ENCODE data around the gene SERPINB12. TPM values are rescaled to one million over a fixed set of nuclear protein-coding genes. Genes with fewer than 3 reads are reported as not detected.

The SERPINB12 gene
- total RNA-seq, 1 experiment from 2014 or later = not detected

- H3K4me1 Mint-ChIP-seq = peaks cover 4 to 7% of the 10 kb centered on the region in 2 experiments; a peak in 3 of 4 replicates
- H4K20me1 ChIP-seq (ENCODE audit: control insufficient read depth, insufficient read depth, insufficient read length) = no peaks in the 10 kb centered on the region
- no peaks in the 10 kb centered on the region for H3K23me2 ChIP-seq (ENCODE audit: insufficient read length, low read depth, low read length, poor library complexity, severe bottlenecking)
- no peak overlapping the region for H3K4me2 ChIP-seq (ENCODE audit: insufficient read depth, insufficient read length, low read length)
- no peak overlapping the region for H2BK20ac ChIP-seq (ENCODE audit: low read depth, low read length, poor library complexity, severe bottlenecking)
- TF ChIP-seq, protein P1, sequence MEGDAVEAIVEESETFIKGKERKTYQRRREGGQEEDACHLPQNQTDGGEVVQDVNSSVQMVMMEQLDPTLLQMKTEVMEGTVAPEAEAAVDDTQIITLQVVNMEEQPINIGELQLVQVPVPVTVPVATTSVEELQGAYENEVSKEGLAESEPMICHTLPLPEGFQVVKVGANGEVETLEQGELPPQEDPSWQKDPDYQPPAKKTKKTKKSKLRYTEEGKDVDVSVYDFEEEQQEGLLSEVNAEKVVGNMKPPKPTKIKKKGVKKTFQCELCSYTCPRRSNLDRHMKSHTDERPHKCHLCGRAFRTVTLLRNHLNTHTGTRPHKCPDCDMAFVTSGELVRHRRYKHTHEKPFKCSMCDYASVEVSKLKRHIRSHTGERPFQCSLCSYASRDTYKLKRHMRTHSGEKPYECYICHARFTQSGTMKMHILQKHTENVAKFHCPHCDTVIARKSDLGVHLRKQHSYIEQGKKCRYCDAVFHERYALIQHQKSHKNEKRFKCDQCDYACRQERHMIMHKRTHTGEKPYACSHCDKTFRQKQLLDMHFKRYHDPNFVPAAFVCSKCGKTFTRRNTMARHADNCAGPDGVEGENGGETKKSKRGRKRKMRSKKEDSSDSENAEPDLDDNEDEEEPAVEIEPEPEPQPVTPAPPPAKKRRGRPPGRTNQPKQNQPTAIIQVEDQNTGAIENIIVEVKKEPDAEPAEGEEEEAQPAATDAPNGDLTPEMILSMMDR (conservative IDR thresholded peaks at IDR 0.05) = no peak
- H3K27me3 ChIP-seq (ENCODE audit: insufficient read depth, low read length) = no peaks in the 10 kb centered on the region
- no peak overlapping the region for H2AFZ ChIP-seq (ENCODE audit: low read length)
- H3K9me3 Mint-ChIP-seq = no peaks in the 10 kb centered on the region
- no peak overlapping the region for H2BK12ac ChIP-seq (ENCODE audit: insufficient read length, low read depth, low read length)
- no peak overlapping the region for H3K23ac ChIP-seq (ENCODE audit: insufficient read length, low read depth, low read length)
- H3K14ac ChIP-seq (ENCODE audit: insufficient read depth, low read length) = no peak overlapping the region
- no peaks in the 10 kb centered on the region for H3K9me3 ChIP-seq (ENCODE audit: control insufficient read depth, low read depth, low read length)
- no peaks in the 10 kb centered on the region for H3K79me1 ChIP-seq (ENCODE audit: insufficient read depth, low read depth, low read length, poor library complexity, severe bottlenecking)
- no peaks in the 10 kb centered on the region for H3K36me3 Mint-ChIP-seq (ENCODE audit: insufficient read depth in 1 of 3, low read depth in 3 of 3)
- H3T11ph ChIP-seq (ENCODE audit: low read length) = no peak overlapping the region
- no peak overlapping the region for H2BK15ac ChIP-seq (ENCODE audit: low read depth, low read length)
- no peak overlapping the region for H2AK5ac ChIP-seq (ENCODE audit: insufficient read length, low read length)
- no peak overlapping the region for H4K8ac ChIP-seq (replicated peaks; ENCODE audit: insufficient read length, low read depth, low read length)
- H3K27ac ChIP-seq (ENCODE audit: insufficient read length, low read depth, low read length) = no peak overlapping the region
- no peaks in the 10 kb centered on the region for H3K79me2 ChIP-seq (ENCODE audit: insufficient read depth, low read length)
- no peak overlapping the region for H2BK120ac ChIP-seq (ENCODE audit: low read depth, low read length, poor library complexity, severe bottlenecking)
- no peak overlapping the region for H3K18ac ChIP-seq (ENCODE audit: insufficient read length, low read depth, low read length)
- H4K5ac ChIP-seq (ENCODE audit: insufficient read length, low read depth, low read length) = no peak overlapping the region
- H3K4ac ChIP-seq (ENCODE audit: low read depth, low read length) = no peak overlapping the region
- WGBS (ENCODE audit: extremely low coverage, insufficient read length, low lambda C conversion rate) = no CpG with 5 or more reads among the region's 1 CpG
- H3K4me3 Mint-ChIP-seq = no peak overlapping the region
- H3K56ac ChIP-seq (ENCODE audit: insufficient read length, low read depth, low read length) = no peak overlapping the region
- no peaks in the 10 kb centered on the region for H3K4me1 ChIP-seq (ENCODE audit: insufficient read depth, low read length)
- no peak overlapping the region for H2BK5ac ChIP-seq (ENCODE audit: insufficient read length, low read length)
- H4K91ac ChIP-seq (ENCODE audit: insufficient read length, low read depth, low read length) = no peak overlapping the region
- no peaks in the 10 kb centered on the region; the same call in 1 of the 2 replicates for H3K27me3 Mint-ChIP-seq (ENCODE audit: low read depth)
- no peak overlapping the region for H3K27ac Mint-ChIP-seq
- DNase-seq = no peak
- no peak overlapping the region for H3K9ac ChIP-seq (ENCODE audit: extremely low read depth, insufficient read length, low read length)
Observed at GRCh38 chr18:63592471-63592870, 50.3 kb downstream of the SERPINB12 start.
